ENCODE data around the gene GRB2.

- TF ChIP-seq CTCF (IDR thresholded peaks at IDR 0.05) = no peak
- no peak for TF ChIP-seq BHLHE40 (IDR thresholded peaks at IDR 0.05; ENCODE audit: low read depth, low read length)
- TF ChIP-seq JUN (IDR thresholded peaks at IDR 0.05) = no peak
- TF ChIP-seq RAD21 (conservative IDR thresholded peaks at IDR 0.05 in 1 of 2, IDR thresholded peaks at IDR 0.05 in 1 of 2) = no peak
- TF ChIP-seq EP300 (IDR thresholded peaks at IDR 0.05) = no peak
- TF ChIP-seq, protein P1, sequence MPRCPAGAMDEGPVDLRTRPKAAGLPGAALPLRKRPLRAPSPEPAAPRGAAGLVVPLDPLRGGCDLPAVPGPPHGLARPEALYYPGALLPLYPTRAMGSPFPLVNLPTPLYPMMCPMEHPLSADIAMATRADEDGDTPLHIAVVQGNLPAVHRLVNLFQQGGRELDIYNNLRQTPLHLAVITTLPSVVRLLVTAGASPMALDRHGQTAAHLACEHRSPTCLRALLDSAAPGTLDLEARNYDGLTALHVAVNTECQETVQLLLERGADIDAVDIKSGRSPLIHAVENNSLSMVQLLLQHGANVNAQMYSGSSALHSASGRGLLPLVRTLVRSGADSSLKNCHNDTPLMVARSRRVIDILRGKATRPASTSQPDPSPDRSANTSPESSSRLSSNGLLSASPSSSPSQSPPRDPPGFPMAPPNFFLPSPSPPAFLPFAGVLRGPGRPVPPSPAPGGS (IDR thresholded peaks at IDR 0.05) = no peak
- TF ChIP-seq, protein P2, sequence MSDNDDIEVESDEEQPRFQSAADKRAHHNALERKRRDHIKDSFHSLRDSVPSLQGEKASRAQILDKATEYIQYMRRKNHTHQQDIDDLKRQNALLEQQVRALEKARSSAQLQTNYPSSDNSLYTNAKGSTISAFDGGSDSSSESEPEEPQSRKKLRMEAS (IDR thresholded peaks at IDR 0.05) = no peak
- no peak for TF ChIP-seq SMC3 (IDR thresholded peaks at IDR 0.05)
Measured at GRCh38 chr17:75356260-75356937, 49.1 kb downstream of the GRB2 start.
